Right cardiac atrium (tissue), 5 donors: ENCODE measurements around the gene SLC35G2. TPM values are rescaled to one million over a fixed set of nuclear protein-coding genes. Genes with fewer than 3 reads are reported as not detected.
"Not testable (repeated sequence)": the region's sequence is repeated elsewhere in the genome, so short reads cannot be mapped to it uniquely, and the experiment has no call there.

Experiments used
- ATAC-seq, 2 donors: fragments of 200-7000 bp; cut with Tn5 transposase; one replicate each; pipeline versions ENCODE4 v1.8.0 to v1.9.1; 2020; ENCODE audit warnings: moderate library complexity in 2 of 2, mild to moderate bottlenecking in 1 of 2
- DNase-seq, 3 donors: peaks; one replicate each; pipeline ENCODE4 v3.0.0-alpha.2; 2020
- H3K27ac ChIP-seq: one replicate; pipeline ENCODE4 v1.5.1; 2013; ENCODE audit warnings: mild to moderate bottlenecking, low read length, control low read depth, moderate library complexity
- H3K27me3 ChIP-seq: one replicate; pipeline ENCODE4 v1.6.1; 2013; ENCODE audit not compliant: control insufficient read depth, insufficient read depth
- H3K4me1 ChIP-seq: one replicate; pipeline ENCODE4 v1.6.1; 2013; ENCODE audit warnings: low read length; ENCODE audit not compliant: control insufficient read depth, insufficient read depth
- H3K4me3 ChIP-seq: one replicate; pipeline ENCODE4 v1.5.1; 2013; ENCODE audit warnings: low read length, control low read depth
- H3K9me3 ChIP-seq: one replicate; pipeline ENCODE4 v1.6.1; 2013; ENCODE audit warnings: low read length; ENCODE audit not compliant: control insufficient read depth
- WGBS: extraction: QIAGEN DNeasy Blood & Tissue Kit; methylation state at CpG from one replicate; pipeline ENCODE4 v1.1.7; 2013; 5-methylcytosine and 5-hydroxymethylcytosine counted together
- intact Hi-C, 4 donors: fragments of 100-400 bp; cut with DNase I; formaldehyde crosslinking; loops; one replicate each; pipeline versions ENCODE4 v1.11.0 to v1.14.0; 2022 to 2023
- polyA plus RNA-seq: library from polyadenylated mRNA; stranded (reverse); fragments of 200-250 nt; gene quantifications from one replicate; pipeline ENCODE4 v1.2.3, GENCODE V29; 2013
- total RNA-seq, 4 donors: library from RNA; stranded (reverse); fragmentation: NEBNext Ultra II Directional; extraction: Animal tissue kit (Norgen Biotek cat#: 25700); gene quantifications; one replicate each; pipeline ENCODE4 v1.2.1, GENCODE V29; 2021
- donor health status: healthy with polysubstance abuse.
- donor health status: DM: no; HTN: yes; CAD: no.
- donor health status: DM: no; HTN: no; CAD: no.
- donor health status: DM: no; HTN: yes; CAD: no; lungs with severe emphysema.
- donor health status: DM: yes; HTN: yes; CAD: no.

Gene SLC35G2
- total and polyA plus RNA-seq, 5 donors: 4.3 to 6.5 (median 5.2) TPM

DNA sequence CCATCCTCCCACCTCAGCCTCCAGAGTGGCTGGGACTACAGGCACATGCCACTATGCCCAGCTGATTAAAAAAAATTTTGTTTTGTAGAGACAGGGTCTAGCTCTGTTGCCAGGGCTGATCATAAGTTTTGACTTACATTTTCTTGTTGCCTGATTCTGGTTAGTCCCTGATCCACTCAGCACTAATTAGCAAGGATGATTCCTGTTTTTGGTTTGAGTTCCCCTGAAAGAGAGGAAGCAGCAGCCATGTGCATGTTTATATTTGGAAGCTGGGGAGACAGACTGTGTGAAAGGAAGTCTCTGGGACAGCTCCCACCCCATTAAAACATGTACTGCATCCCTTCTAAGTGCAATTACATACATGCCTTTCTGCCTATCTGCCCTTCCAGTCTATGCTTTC is 39.5 kb downstream of the SLC35G2 start:
- no peaks in the 10 kb centered on the region for H3K4me1 ChIP-seq
- no peaks in the 10 kb centered on the region for H3K27me3 ChIP-seq
- ATAC-seq (no peak), DNase-seq (no peak)
- no peak overlapping the region for H3K27ac ChIP-seq
- no peak overlapping the region for H3K4me3 ChIP-seq
- H3K9me3 ChIP-seq: no peaks in the 10 kb centered on the region
- intact Hi-C loops: no loop called here

DNA sequence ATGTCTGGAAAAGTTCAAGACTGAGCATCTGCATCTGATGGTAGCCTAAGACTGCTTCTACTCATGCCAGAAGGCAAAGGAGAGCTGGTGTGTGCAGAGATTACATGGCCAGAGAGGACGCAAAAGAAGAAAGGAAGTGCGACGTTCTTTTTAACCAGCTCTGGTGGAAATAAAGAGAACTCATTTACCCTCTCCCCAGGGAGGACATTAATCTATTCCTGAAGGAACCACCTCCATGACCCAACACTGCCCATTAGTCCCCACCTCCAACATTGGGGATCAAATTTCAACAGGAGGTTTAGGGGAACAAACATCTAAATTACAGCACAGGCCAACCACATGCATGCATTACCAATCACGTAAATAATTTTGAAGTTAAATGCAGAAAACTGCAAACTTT is 41.6 kb downstream of the SLC35G2 start:
- no peaks in the 10 kb centered on the region for H3K27me3 ChIP-seq
- peak overlapping the region; percentile 63 for H3K4me3 ChIP-seq
- no peaks in the 10 kb centered on the region for H3K9me3 ChIP-seq
- intact Hi-C loops: loop anchor here in 2 of 4 donors (5.0 to 10.0 kb wide), 2 partner anchors 106 to 108 kb away; partner anchors contain the start of gene STAG1 (in 2 of the 2)
- DNase-seq (no peak), ATAC-seq (no peak)
- no peak overlapping the region for H3K27ac ChIP-seq
- 47% methylated on average over 4 of the region's 4 CpGs for WGBS
- H3K4me1 ChIP-seq: no peaks in the 10 kb centered on the region

DNA sequence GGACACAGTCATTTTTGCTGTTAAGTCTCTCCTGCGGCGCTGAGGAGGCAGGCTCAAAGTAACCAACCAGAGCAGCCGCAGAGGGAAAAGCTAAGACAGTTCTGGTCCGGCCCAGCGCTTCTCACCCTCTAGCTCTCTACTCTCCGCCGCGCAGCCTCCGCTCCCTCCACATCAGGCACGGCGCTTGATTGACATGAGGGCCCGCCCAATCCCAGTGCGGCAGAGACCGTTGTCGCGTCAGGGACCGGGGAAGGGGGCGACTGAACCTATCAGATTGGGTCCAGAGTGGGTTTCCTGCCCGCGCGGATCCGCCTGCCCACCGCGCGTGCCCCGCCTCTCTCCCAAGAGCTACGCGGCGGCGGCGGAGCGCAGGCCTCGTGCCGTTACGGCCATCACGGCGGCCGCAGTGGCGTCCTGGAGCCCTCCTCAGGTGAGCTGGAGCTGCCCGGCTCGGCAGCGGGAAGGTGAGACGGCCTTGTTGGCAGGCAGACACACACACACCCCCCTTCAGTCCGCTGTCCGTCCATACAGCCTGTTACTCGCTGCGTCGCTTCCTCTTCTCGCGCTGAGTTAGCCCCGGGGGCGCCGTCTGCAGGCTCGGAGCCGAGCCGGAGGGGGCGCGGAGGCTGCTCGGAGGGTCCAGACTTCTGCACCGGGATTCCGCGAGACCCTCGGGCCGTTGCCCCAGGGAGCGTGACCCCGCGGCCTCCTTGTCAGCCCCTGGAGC is 43.1 kb downstream of the SLC35G2 start, which contains the start of gene NCK1:
Gene NCK1, plus strand, starts transcription at position 319 of the 727 bp plus-strand sequence. CDS start 65,794 bp downstream, outside the sequence.
- intact Hi-C loops: loop anchor here in 2 of 4 donors (5.0 to 10.0 kb wide), 2 partner anchors 107 to 110 kb away; partner anchors contain the start of gene STAG1 (in 2 of the 2)
- Histone ChIP-seq H3K27me3 (no peaks in the 10 kb centered on the region), H3K9me3 (no peaks in the 10 kb centered on the region), H3K4me1 (no peaks in the 10 kb centered on the region), H3K27ac (peak within 1 kb of the TSS; percentile 84), H3K4me3 (peak within 1 kb of the TSS; percentile 63)
- DNase-seq (peak; percentile 99 to 100 (median 100)), ATAC-seq (peak; percentile 100)
- under 1% methylated on average over 67 of the region's 67 CpGs for WGBS

DNA sequence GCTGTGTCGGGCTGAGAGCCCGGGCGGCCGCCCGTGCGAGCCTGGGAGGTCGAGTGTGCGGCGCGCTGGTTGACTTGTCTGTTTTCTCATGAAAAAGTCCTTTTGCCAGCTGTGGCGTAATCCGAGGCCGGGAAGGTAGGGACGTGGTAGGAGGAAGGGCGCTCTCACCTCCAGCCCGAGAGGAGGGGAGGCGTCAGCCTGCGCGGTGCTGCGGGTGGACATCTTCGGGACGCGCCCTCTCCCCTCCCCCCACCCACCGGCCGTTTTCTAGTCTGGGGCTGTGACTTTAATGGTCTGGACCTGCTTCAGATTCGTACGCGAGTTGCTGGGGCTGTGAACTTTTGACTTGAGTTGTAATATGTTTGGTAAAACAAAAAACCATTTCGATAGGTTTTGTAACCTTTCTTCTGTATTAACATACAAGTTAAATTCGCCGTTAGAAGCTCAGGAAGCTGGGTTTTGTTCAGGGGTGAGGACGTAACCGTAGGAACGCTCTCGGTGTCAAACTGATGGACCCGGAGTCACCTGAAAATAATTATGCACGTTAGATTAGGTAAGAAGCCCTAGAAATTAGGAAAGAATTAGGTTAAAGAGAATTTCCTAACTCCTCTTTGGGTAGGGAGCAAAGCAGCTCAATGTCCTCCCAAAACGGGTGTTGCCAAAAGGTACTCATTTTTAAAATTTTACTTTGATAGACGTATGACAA is 43.8 kb downstream of the SLC35G2 start:
- intact Hi-C loops: loop anchor here in 2 of 4 donors (5.0 to 10.0 kb wide), 2 partner anchors 108 to 110 kb away; partner anchors contain the start of gene STAG1 (in 2 of the 2)
- ATAC-seq: peak; percentile 64 to 73
- peak; percentile 72 to 84 (median 81) for DNase-seq
- Histone ChIP-seq H3K4me1 (no peaks in the 10 kb centered on the region), H3K4me3 (peak overlapping the region; percentile 61), H3K9me3 (no peaks in the 10 kb centered on the region), H3K27me3 (no peaks in the 10 kb centered on the region), H3K27ac (peak overlapping the region; percentile 77)
- under 1% methylated on average over 39 of the region's 39 CpGs for WGBS

DNA sequence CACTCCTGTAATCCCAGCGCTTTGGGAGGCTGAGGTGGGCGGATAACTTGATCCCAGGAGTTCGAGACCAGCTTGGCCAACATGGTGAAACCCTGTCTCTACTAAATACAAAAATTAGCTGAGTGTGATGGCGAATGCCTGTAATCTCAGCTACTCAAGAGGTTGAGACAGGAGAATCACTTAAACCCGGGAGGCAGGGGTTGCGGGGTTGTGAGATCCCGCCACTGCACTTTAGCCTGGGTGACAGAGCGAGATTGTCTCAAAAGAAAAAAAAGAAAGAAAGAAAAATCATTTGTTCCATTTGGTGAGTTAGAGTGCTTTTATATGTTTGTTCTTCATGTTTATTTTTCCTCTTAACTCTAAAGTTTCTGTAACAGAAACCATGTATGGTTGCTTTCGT is 50.4 kb downstream of the SLC35G2 start:
- no peaks in the 10 kb centered on the region for H3K27me3 ChIP-seq
- H3K4me1 ChIP-seq: no peaks in the 10 kb centered on the region
- ATAC-seq: no peak
- 97% methylated on average over 9 of the region's 9 CpGs for WGBS
- intact Hi-C loops: loop anchor here in 1 of 4 donors (10.0 kb wide), 1 partner anchor 114 kb away; the partner anchor contains the start of gene STAG1
- H3K4me3 ChIP-seq: no peak overlapping the region
- no peaks in the 10 kb centered on the region for H3K9me3 ChIP-seq
- no peak for DNase-seq
- H3K27ac ChIP-seq: no peak overlapping the region

DNA sequence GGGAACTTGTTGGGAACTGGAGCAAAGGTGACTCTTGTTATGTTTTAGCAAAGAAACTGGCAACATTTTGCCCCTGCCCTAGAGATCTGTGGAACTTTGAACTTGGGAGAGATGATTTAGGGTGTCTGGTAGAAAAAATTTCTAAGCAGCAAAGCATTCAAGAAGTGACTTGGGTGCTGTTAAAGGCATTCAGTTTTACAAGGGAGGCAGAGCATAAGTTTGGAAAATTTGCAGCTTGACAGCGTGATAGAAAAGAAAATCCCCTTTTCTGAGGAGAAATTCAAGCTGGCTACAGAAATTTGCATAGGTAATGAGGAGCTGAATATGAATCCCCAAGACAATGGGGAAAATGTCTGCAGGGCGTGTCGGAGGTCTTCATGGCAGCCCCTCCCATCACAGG is 53.3 kb downstream of the SLC35G2 start:
- H3K4me3 ChIP-seq, H3K27me3 ChIP-seq, H3K27ac ChIP-seq, ATAC-seq, DNase-seq, intact Hi-C loops, H3K9me3 ChIP-seq, H3K4me1 ChIP-seq: not testable (repeated sequence)
- WGBS: 99% methylated on average over 3 of the region's 3 CpGs

DNA sequence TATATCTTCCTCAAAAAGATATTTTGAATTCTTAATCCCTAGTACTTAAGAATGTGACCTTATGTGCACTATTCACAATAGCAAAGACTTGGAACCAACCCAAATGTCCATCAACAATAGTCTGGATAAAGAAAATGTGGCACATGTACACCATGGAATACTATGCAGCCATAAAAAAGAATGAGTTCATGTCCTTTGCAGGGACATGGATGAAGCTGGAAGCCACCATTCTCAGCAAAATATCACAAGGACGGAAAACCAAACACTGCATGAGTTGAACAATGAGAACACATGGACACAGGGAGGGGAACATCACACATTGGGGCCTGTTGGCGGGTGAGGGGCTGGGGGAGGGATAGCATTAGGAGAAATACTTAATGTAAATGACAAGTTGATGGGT is 60.6 kb downstream of the SLC35G2 start:
- H3K4me1 ChIP-seq, H3K27me3 ChIP-seq, H3K27ac ChIP-seq, H3K9me3 ChIP-seq, DNase-seq, H3K4me3 ChIP-seq, ATAC-seq, intact Hi-C loops: not testable (repeated sequence)
- 99% methylated on average over 2 of the region's 2 CpGs for WGBS

DNA sequence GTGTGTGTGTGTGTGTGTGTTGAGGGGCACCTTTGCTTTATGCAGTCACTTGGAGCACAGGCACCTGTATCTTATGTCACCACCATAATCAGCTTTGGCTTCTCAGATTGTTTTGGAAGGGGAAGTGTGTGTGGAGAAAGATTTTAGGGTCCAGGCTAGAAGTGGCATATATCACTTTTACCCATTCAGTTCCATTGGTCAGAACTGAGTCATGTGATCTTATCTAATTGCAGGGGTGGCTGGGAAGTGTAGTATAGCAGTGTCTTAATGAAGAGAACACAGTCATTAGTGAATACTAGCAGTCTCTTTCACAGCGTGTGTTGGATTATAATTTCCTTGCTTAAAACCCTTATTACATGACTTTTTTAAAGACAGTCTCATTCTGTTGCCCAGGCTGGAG is 63.6 kb downstream of the SLC35G2 start:
- 82% methylated on average over 1 of the region's 1 CpG for WGBS
- ATAC-seq (peak in 1 of 2 donors; percentile 36), DNase-seq (no peak)
- Histone ChIP-seq H3K27me3 (no peaks in the 10 kb centered on the region), H3K9me3 (no peaks in the 10 kb centered on the region), H3K4me3 (no peak overlapping the region), H3K27ac (no peak overlapping the region), H3K4me1 (peaks cover 1% of the 10 kb centered on the region)
- intact Hi-C loops: no loop called here

DNA sequence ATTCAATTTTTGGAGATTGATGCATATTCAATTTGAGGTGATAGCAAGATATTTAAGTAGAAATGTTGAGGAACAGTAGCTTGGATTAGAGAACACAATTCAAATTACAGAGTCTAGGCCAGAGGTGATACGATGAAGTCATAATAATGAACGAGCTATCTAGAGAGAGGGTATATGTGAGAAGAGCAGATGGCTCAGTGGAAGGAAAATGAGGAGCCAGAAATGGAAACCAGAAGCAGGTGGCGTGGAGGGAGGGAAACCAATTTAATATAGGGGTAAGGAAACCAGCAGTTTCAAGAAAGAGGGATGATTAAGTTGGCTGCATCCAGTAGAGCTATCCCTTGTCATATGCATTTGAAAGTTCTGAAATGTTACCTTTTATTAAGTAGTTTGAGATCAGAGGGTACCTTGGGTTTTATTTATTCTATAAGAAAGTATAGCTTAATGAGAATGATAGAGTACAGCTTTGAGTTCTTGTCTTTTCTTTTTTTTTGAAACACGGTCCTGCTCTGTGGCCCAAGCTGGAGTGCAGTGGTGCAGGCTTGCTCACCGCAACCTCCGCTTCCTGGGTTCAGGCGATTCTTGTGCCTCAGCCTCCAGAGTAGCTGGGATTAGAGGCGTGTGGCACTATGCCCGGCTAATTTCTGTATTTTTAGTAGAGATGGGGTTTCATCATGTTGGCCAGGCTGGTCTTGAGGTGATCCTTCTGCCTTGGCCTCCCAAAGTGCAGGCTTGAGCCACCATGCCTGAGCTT is 65.2 kb downstream of the SLC35G2 start:
- intact Hi-C loops: no loop called here
- DNase-seq: no peak
- H3K4me1 ChIP-seq: peaks cover 1% of the 10 kb centered on the region
- no peaks in the 10 kb centered on the region for H3K9me3 ChIP-seq
- no peaks in the 10 kb centered on the region for H3K27me3 ChIP-seq
- ATAC-seq: no peak
- no peak overlapping the region for H3K27ac ChIP-seq
- no peak overlapping the region for H3K4me3 ChIP-seq
- 93% methylated on average over 9 of the region's 9 CpGs for WGBS

DNA sequence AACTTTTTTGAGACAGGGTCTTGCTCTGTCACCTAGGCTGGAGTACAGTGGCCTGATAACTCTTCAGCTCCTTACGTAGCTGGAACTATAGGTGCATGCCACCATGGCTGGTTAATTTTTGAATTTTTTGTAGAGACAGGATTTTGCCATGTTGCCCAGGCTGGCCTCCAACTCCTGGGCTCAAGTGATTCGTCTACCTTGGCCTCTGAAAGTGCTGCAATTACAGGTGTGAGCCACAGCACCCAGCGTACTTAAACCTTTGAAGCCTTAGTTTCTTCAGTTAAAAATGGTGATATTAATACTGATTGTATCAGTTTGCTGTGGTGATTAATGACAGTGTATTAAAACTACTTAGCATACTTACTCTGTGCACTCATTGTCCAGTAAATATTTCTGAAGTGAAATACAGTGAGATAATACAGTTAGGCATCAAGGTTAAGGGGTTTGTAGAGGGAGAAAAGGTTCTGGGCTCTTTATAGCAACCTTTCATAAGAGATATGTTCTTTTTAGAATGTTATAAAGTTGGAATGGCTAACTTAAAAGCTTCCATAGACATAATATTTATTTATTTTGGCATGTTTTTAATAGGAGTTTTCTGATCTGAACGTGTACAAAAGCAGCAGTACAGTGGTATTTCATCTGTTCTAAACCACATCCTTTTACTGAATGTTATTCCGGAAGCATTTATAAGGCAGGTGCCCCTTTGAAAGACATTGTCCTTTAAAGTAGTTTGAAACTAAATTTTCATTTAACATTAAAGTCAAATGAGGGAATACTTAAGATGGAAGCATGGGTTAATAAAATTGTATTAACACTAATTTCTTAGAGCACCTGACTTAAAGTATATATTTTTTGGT is 66.7 kb downstream of the SLC35G2 start:
- no peak for DNase-seq
- 70% methylated on average over 5 of the region's 5 CpGs for WGBS
- Histone ChIP-seq H3K9me3 (no peaks in the 10 kb centered on the region), H3K27ac (no peak overlapping the region), H3K4me1 (peaks cover 1% of the 10 kb centered on the region), H3K4me3 (no peak overlapping the region), H3K27me3 (no peaks in the 10 kb centered on the region)
- intact Hi-C loops: no loop called here
- ATAC-seq: no peak
